H9 (cell line): ENCODE data around the gene ATP2B2. TPM values are rescaled to one million over a fixed set of nuclear protein-coding genes. Genes with fewer than 3 reads are reported as not detected.

Experiments used
- DNase-seq: peaks from one replicate; pipeline ENCODE4 v3.0.0-alpha.2; 2017
- H2AFZ ChIP-seq: one replicate; pipeline ENCODE4 v1.6.1; 2013; ENCODE audit warnings: mild to moderate bottlenecking, low read length, control low read depth, moderate library complexity
- H2AK5ac ChIP-seq: 2 replicates; pipeline ENCODE4 v1.6.1; 2013; ENCODE audit warnings: low read length, control low read depth, mixed read lengths; ENCODE audit not compliant: insufficient read length
- H2BK120ac ChIP-seq: one replicate; pipeline ENCODE4 v1.6.1; 2013; ENCODE audit warnings: low read depth, mild to moderate bottlenecking, low read length, control low read depth, inconsistent platforms; ENCODE audit not compliant: poor library complexity, severe bottlenecking
- H2BK12ac ChIP-seq: 2 replicates; pipeline ENCODE4 v1.6.1; 2013; ENCODE audit warnings: low read length, control low read depth, mixed read lengths, low read depth; ENCODE audit not compliant: insufficient read length
- H2BK15ac ChIP-seq: 2 replicates; pipeline ENCODE4 v1.6.1; 2013; ENCODE audit warnings: low read depth, low read length, control low read depth
- H2BK20ac ChIP-seq: one replicate; pipeline ENCODE4 v1.6.1; 2013; ENCODE audit warnings: low read depth, mild to moderate bottlenecking, low read length, control low read depth, inconsistent platforms; ENCODE audit not compliant: poor library complexity, severe bottlenecking
- H2BK5ac ChIP-seq: 2 replicates; pipeline ENCODE4 v1.6.1; 2013; ENCODE audit warnings: low read length, control low read depth, mixed read lengths; ENCODE audit not compliant: insufficient read length
- H3K14ac ChIP-seq: 2 replicates; pipeline ENCODE4 v1.6.1; 2013; ENCODE audit warnings: low read length, control low read depth; ENCODE audit not compliant: insufficient read depth
- H3K18ac ChIP-seq: 2 replicates; pipeline ENCODE4 v1.6.1; 2013; ENCODE audit warnings: low read depth, mild to moderate bottlenecking, mixed read lengths, low read length, control low read depth; ENCODE audit not compliant: insufficient read length
- H3K23ac ChIP-seq: 2 replicates; pipeline ENCODE4 v1.6.1; 2013; ENCODE audit warnings: low read length, control low read depth, mixed read lengths, low read depth; ENCODE audit not compliant: insufficient read length
- H3K23me2 ChIP-seq: 2 replicates; pipeline ENCODE4 v1.6.1; 2013; ENCODE audit warnings: low read depth, mild to moderate bottlenecking, mixed read lengths, low read length, control low read depth; ENCODE audit not compliant: insufficient read length, poor library complexity, severe bottlenecking
- H3K27ac ChIP-seq: 2 replicates; pipeline ENCODE4 v1.5.1; 2013; ENCODE audit warnings: low read length, control low read depth, mixed read lengths, low read depth; ENCODE audit not compliant: insufficient read length
- H3K27me3 ChIP-seq: 2 replicates; pipeline ENCODE4 v1.6.1; 2013; ENCODE audit warnings: low read length, control low read depth, inconsistent platforms; ENCODE audit not compliant: insufficient read depth
- H3K4ac ChIP-seq: 2 replicates; pipeline ENCODE4 v1.6.1; 2013; ENCODE audit warnings: low read depth, mild to moderate bottlenecking, control low read depth, inconsistent platforms, low read length, moderate library complexity
- H3K4me1 ChIP-seq: 2 replicates; pipeline ENCODE4 v1.6.1; 2013; ENCODE audit warnings: low read length, control low read depth, inconsistent platforms; ENCODE audit not compliant: insufficient read depth
- H3K4me2 ChIP-seq: 2 replicates; pipeline ENCODE4 v1.6.1; 2013; ENCODE audit warnings: low read length, control low read depth, mixed read lengths; ENCODE audit not compliant: insufficient read length, insufficient read depth
- H3K56ac ChIP-seq: 2 replicates; pipeline ENCODE4 v1.6.1; 2013; ENCODE audit warnings: low read depth, mild to moderate bottlenecking, mixed read lengths, low read length, control low read depth; ENCODE audit not compliant: insufficient read length
- H3K79me1 ChIP-seq: 2 replicates; pipeline ENCODE4 v1.6.1; 2013; ENCODE audit warnings: low read depth, mild to moderate bottlenecking, moderate library complexity, low read length, control low read depth, inconsistent platforms; ENCODE audit not compliant: insufficient read depth, poor library complexity, severe bottlenecking
- H3K79me2 ChIP-seq: 2 replicates; pipeline ENCODE4 v1.6.1; 2013; ENCODE audit warnings: low read length, control low read depth, inconsistent platforms; ENCODE audit not compliant: insufficient read depth
- H3K9ac ChIP-seq: 2 replicates; pipeline ENCODE4 v1.6.1; 2013; ENCODE audit warnings: low read length, control low read depth, mixed read lengths; ENCODE audit not compliant: insufficient read length; ENCODE audit errors: extremely low read depth
- H3K9me3 ChIP-seq: one replicate; pipeline ENCODE4 v1.6.1; 2013; ENCODE audit warnings: low read depth, low read length, inconsistent platforms; ENCODE audit not compliant: control insufficient read depth
- H3T11ph ChIP-seq: one replicate; pipeline ENCODE4 v1.6.1; 2013; ENCODE audit warnings: mild to moderate bottlenecking, low read length, control low read depth, inconsistent platforms
- H4K20me1 ChIP-seq: one replicate; pipeline ENCODE4 v1.6.1; 2013; ENCODE audit not compliant: control insufficient read depth, insufficient read length, insufficient read depth
- H4K5ac ChIP-seq: 2 replicates; pipeline ENCODE4 v1.6.1; 2013; ENCODE audit warnings: low read depth, mild to moderate bottlenecking, mixed read lengths, low read length, control low read depth; ENCODE audit not compliant: insufficient read length
- H4K8ac ChIP-seq: replicated peaks from 2 replicates; pipeline ENCODE4 v1.6.1; 2013; ENCODE audit warnings: low read length, control low read depth, mixed read lengths, low read depth; ENCODE audit not compliant: insufficient read length
- H4K91ac ChIP-seq: 2 replicates; pipeline ENCODE4 v1.6.1; 2013; ENCODE audit warnings: low read depth, mild to moderate bottlenecking, moderate library complexity, mixed read lengths, low read length, control low read depth; ENCODE audit not compliant: insufficient read length
- H3K27ac Mint-ChIP-seq, 3 experiments: 2 replicates in 2 of 3; 3 replicates in 1 of 3; pipeline ENCODE4 v1.8.0; 2020 to 2021; ENCODE audit warnings: mixed read lengths in 3 of 3, mild to moderate bottlenecking in 1 of 3, moderate library complexity in 1 of 3
- H3K27me3 Mint-ChIP-seq: 2 replicates; pipeline ENCODE4 v1.8.0; 2021; ENCODE audit warnings: low read depth, mild to moderate bottlenecking, moderate library complexity, mixed read lengths
- H3K36me3 Mint-ChIP-seq, 3 experiments: 2 replicates in 2 of 3; 3 replicates in 1 of 3; pipeline ENCODE4 v1.8.0; 2020 to 2021; ENCODE audit warnings: low read depth in 3 of 3, mixed read lengths in 3 of 3; ENCODE audit not compliant: insufficient read depth in 1 of 3
- H3K4me1 Mint-ChIP-seq, 2 experiments: 2 replicates each; pipeline ENCODE4 v1.8.0; 2020; ENCODE audit warnings: mixed read lengths in 2 of 2
- H3K4me3 Mint-ChIP-seq, 2 experiments: 2 replicates in 1 of 2; 3 replicates in 1 of 2; pipeline ENCODE4 v1.8.0; 2020 to 2021; ENCODE audit warnings: mild to moderate bottlenecking in 2 of 2, mixed read lengths in 2 of 2, moderate library complexity in 1 of 2
- H3K9me3 Mint-ChIP-seq, 2 experiments: 2 replicates in 1 of 2; 3 replicates in 1 of 2; pipeline ENCODE4 v1.8.0; 2020; ENCODE audit warnings: mild to moderate bottlenecking in 2 of 2, mixed read lengths in 2 of 2, moderate library complexity in 1 of 2
- WGBS: extraction: QIAGEN DNeasy Blood & Tissue Kit; methylation state at CpG from one replicate; pipeline ENCODE4 v1.1.7; 2013; ENCODE audit warnings: missing lambda C conversion rate, low lambda C conversion rate, mixed read lengths; ENCODE audit not compliant: insufficient read length; ENCODE audit errors: extremely low coverage; 5-methylcytosine and 5-hydroxymethylcytosine counted together
- total RNA-seq: library from RNA; stranded (reverse); gene quantifications from 2 replicates; pipeline ENCODE4 v1.2.1, GENCODE V29; 2021
- TF ChIP-seq, protein P1 (sequence below): fragments of 200-600 bp; sonication (generic); conservative IDR thresholded peaks from 3 replicates; pipeline ENCODE4 v1.8.0; 2021; ENCODE audit warnings: antibody characterized with exemption, mild to moderate bottlenecking

ATP2B2 gene
- total RNA-seq, 1 experiment from 2014 or later, result 0.33 TPM

DNA sequence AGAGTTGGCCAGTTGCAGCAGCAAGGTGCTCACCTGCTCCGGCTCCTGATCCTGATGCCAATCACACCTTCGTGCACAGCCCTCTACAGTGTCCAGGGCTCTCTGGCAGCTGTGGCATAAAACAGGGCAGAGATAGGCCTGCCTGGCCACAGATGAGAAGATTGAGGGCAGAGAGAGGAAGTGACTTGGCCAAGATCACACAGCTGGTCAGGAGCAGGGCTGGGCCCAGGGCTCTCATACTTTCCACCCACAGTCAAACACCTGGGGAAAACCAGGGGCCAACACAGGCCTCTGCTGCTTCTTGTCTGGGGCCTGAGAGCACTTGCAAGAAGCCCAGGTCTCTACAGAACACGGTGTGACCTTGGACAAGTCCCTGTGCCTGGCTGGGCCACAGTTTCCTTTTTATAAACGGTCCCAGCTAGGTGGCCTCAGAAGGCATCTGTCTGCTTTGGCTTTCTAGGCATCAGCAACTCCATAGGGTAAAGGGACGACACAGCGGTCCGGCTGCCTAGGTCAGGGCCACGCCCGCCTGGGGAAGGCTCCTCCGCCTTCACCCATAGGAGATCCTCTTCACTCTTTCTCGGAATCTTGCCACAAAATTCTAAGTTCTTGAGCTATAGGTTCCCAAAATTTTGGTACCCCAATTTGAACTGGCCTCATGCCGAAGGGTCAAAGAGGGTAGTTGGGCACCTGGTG lies 3.1 kb downstream of the ATP2B2 start:
- no peak overlapping the region for H2BK20ac ChIP-seq
- H3K4me2 ChIP-seq, result no peak overlapping the region
- no peak overlapping the region for H2AFZ ChIP-seq
- H3K23ac ChIP-seq, result no peak overlapping the region
- TF ChIP-seq, protein P1, sequence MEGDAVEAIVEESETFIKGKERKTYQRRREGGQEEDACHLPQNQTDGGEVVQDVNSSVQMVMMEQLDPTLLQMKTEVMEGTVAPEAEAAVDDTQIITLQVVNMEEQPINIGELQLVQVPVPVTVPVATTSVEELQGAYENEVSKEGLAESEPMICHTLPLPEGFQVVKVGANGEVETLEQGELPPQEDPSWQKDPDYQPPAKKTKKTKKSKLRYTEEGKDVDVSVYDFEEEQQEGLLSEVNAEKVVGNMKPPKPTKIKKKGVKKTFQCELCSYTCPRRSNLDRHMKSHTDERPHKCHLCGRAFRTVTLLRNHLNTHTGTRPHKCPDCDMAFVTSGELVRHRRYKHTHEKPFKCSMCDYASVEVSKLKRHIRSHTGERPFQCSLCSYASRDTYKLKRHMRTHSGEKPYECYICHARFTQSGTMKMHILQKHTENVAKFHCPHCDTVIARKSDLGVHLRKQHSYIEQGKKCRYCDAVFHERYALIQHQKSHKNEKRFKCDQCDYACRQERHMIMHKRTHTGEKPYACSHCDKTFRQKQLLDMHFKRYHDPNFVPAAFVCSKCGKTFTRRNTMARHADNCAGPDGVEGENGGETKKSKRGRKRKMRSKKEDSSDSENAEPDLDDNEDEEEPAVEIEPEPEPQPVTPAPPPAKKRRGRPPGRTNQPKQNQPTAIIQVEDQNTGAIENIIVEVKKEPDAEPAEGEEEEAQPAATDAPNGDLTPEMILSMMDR, result no peak
- no peak overlapping the region for H2BK5ac ChIP-seq
- no peaks in the 10 kb centered on the region; the same call in 1 of the 2 replicates for H3K4me1 ChIP-seq
- no peak overlapping the region for H2AK5ac ChIP-seq
- H2BK15ac ChIP-seq, result no peak overlapping the region
- no peak overlapping the region for H3K4ac ChIP-seq
- H3K9me3 ChIP-seq, result no peaks in the 10 kb centered on the region
- no peak overlapping the region for H3K9ac ChIP-seq
- no peak overlapping the region for H3K56ac ChIP-seq
- no peak overlapping the region for H3K18ac ChIP-seq
- H4K20me1 ChIP-seq, result no peaks in the 10 kb centered on the region
- no peak overlapping the region for H3K27ac Mint-ChIP-seq
- H4K5ac ChIP-seq, result no peak overlapping the region
- H3K36me3 Mint-ChIP-seq, result no peaks in the 10 kb centered on the region
- H3T11ph ChIP-seq, result no peak overlapping the region
- H3K23me2 ChIP-seq, result peaks cover 10% of the 10 kb centered on the region
- no peaks in the 10 kb centered on the region for H3K27me3 ChIP-seq
- no peaks in the 10 kb centered on the region for H3K79me1 ChIP-seq
- no peak overlapping the region for H3K14ac ChIP-seq
- no peak for DNase-seq
- H4K91ac ChIP-seq, result no peak overlapping the region
- H2BK120ac ChIP-seq, result no peak overlapping the region
- H3K4me3 Mint-ChIP-seq, result no peak overlapping the region; a peak in 1 of 5 replicates
- H2BK12ac ChIP-seq, result no peak overlapping the region
- H3K4me1 Mint-ChIP-seq, result peaks cover 4 to 10% of the 10 kb centered on the region in 2 experiments
- H3K9me3 Mint-ChIP-seq, result no peaks in the 10 kb centered on the region
- no peak overlapping the region for H3K27ac ChIP-seq
- no CpG with 5 or more reads among the region's 12 CpGs for WGBS
- peaks cover 22% of the 10 kb centered on the region for H3K27me3 Mint-ChIP-seq
- no peak overlapping the region for H4K8ac ChIP-seq
- no peaks in the 10 kb centered on the region for H3K79me2 ChIP-seq
